GM13976 (cell line): ENCODE results near the gene SLC6A7.

Experiments
- DNase-seq: peaks from one replicate; pipeline ENCODE4 v3.0.0; 2012; ENCODE audit warnings: low spot score
- in situ Hi-C: fragments of 300-500 bp; cut with MboI; formaldehyde crosslinking; loops from one replicate; pipeline ENCODE4 v1.12.0; 2022; ENCODE audit warnings: low sequenced_read_pairs, mixed read lengths, inconsistent platforms; ENCODE audit not compliant: unreplicated experiment
- TF ChIP-seq, protein P1 (sequence below): IDR thresholded peaks from 2 replicates; pipeline ENCODE4 v1.5.1; 2012; ENCODE audit warnings: borderline replicate concordance, mild to moderate bottlenecking; ENCODE audit not compliant: insufficient read depth; ENCODE audit errors: extremely low read depth, missing control alignments, control extremely low read depth

Gene SLC6A7

DNA sequence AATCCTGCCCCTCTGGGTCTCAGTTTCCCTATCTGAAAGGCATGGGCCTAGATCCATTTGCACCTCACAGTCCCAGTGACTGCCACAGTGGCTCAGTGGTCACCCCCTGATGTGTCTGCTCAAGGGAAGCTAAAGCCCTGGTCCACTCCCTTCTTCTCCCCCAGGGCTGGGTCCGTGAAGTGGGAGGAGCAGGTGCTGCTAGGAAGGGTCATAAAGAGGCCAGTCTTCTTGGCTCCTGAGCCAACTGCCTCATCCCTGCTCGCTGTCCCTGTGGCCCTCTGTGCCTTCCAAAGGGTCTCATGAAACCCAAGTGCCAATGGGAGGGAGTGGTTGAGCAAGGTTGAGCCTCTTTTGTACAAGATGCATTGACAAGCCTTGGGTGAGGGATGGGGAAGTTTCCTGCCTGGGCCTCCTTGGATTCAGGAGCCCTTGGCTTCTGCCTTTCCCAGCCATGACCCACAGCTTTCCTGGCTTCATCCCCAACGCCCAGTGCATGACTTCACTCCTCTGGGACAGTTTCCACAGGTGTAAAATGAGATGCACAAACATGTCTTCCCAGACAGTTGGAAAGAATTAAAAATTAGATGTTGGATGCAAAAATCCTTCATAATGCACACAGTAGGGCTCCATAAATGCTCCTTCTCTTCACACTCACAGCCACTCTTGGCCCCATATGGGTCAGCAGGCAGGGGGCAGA is 1.6 kb upstream of the SLC6A7 start:
- in situ Hi-C loops, result no loop called here
- TF ChIP-seq, protein P1, sequence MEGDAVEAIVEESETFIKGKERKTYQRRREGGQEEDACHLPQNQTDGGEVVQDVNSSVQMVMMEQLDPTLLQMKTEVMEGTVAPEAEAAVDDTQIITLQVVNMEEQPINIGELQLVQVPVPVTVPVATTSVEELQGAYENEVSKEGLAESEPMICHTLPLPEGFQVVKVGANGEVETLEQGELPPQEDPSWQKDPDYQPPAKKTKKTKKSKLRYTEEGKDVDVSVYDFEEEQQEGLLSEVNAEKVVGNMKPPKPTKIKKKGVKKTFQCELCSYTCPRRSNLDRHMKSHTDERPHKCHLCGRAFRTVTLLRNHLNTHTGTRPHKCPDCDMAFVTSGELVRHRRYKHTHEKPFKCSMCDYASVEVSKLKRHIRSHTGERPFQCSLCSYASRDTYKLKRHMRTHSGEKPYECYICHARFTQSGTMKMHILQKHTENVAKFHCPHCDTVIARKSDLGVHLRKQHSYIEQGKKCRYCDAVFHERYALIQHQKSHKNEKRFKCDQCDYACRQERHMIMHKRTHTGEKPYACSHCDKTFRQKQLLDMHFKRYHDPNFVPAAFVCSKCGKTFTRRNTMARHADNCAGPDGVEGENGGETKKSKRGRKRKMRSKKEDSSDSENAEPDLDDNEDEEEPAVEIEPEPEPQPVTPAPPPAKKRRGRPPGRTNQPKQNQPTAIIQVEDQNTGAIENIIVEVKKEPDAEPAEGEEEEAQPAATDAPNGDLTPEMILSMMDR, result no peak
- DNase-seq, result no peak

GRCh38 chr5:150189326-150189725 is 536 bp upstream of the SLC6A7 start:
- DNase-seq, result no peak
- in situ Hi-C loops, result no loop called here
- TF ChIP-seq, protein P1, result no peak

DNA sequence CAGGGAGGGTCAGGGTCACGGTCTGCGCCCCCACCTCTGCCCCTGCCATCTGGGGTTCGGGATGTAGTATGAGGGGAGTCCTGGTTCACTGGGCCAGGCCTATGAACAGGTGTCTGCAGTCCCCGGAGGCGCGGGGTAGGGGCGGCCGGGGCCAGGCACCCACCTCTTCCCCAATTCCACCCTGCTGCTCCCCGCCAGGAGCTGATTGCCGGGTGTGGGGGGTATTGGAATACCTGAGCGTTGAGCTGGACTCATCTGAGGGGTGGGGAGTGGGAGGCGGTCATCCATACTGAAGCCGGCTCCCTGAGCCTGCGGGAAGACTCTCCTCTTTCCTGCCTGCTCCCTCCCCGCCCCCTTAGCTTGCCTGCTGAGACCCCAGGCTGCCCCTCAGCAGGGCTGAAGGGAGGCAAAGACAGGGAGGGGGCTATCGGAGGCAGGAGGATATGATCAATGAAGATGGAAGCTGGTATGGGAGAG is 679 bp downstream of the SLC6A7 start:
- DNase-seq, result no peak
- in situ Hi-C loops, result no loop called here
- TF ChIP-seq, protein P1, result no peak

DNA sequence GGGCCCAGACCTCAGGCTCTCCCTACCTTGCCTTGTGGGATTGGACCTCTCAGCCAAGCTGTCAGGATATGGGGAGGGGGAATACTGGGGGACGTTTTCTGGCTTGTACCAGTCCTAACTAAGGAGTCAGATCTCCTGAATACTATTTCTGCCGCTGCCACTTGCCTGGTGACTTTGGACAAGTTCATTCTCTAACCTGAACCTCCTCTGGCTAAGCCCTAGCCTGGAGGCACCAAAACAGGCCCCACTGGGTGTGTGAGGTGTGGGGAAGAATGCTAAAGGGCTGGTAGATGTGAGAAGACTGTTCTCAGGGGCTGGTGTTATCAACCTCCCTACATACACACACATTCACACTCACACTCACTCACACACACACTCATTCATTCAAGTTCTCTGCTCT is 1.1 kb downstream of the SLC6A7 start:
- no peak for DNase-seq
- in situ Hi-C loops, result no loop called here
- TF ChIP-seq, protein P1, result no peak

DNA sequence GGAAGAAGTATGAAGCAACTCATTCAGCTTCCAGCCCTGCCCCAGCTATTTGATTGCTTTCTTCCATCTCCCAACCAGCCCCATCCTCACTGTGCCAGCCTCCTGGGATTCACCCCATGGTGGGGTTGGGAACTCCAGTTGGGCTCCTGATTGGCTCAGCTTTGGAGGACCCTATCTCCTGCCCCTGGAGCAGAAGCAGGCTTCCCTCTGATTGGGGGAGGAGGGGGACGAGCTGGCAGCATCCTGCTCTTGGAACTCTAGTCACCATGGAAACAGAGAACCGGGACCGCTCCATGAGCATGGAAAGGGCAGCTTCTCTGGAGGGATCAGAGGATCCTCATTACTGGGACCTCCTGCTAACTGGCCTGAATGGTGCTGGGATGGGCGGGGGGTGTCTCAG is 2.6 kb downstream of the SLC6A7 start:
- DNase-seq, result no peak
- TF ChIP-seq, protein P1, result no peak
- in situ Hi-C loops, result no loop called here

GRCh38 chr5:150195736-150196485 is 6.0 kb downstream of the SLC6A7 start:
- TF ChIP-seq, protein P1, result no peak
- DNase-seq, result no peak
- in situ Hi-C loops, result no loop called here
